ENCODE results near the gene KRT6B.

KRT6B gene

GRCh38 chr12:52437508-52437907 is 14.4 kb downstream of the KRT6B start:
- no peak overlapping the region for H3K4me3 ChIP-seq (ENCODE audit: low read depth, low read length)

GRCh38 chr12:52436828-52437474 is 15.0 kb downstream of the KRT6B start:
- H3K4me3 ChIP-seq (ENCODE audit: low read depth, low read length): no peak overlapping the region

GRCh38 chr12:52436000-52436827 is 15.7 kb downstream of the KRT6B start:
- H3K4me3 ChIP-seq (ENCODE audit: low read depth, low read length): no peak overlapping the region

GRCh38 chr12:52435659-52435999 is 16.3 kb downstream of the KRT6B start:
- no peak overlapping the region for H3K4me3 ChIP-seq (ENCODE audit: low read depth, low read length)

GRCh38 chr12:52434760-52435530 is 17.0 kb downstream of the KRT6B start:
- no peak overlapping the region for H3K4me3 ChIP-seq (ENCODE audit: low read depth, low read length)

- H3K4me3 ChIP-seq (ENCODE audit: low read depth, low read length): no peak within 1 kb of the TSS
Observed at GRCh38 chr12:52434081-52434733, 17.7 kb downstream of the KRT6B start, which contains the start of gene KRT75. Gene KRT75 (minus strand): TSS chr12:52434371. CDS start chr12:52434304, 67 bp downstream.

- H3K4me3 ChIP-seq (ENCODE audit: low read depth, low read length): no peak overlapping the region
Observed at GRCh38 chr12:52433501-52434080, 18.4 kb downstream of the KRT6B start.

- no peak overlapping the region for H3K4me3 ChIP-seq (ENCODE audit: low read depth, low read length)
Observed at GRCh38 chr12:52432559-52433207, 19.3 kb downstream of the KRT6B start.

- no peak overlapping the region for H3K4me3 ChIP-seq (ENCODE audit: low read depth, low read length)
Observed at GRCh38 chr12:52428121-52428520, 23.8 kb downstream of the KRT6B start.

GRCh38 chr12:52427083-52427482 is 24.9 kb downstream of the KRT6B start:
- no peak overlapping the region for H3K4me3 ChIP-seq (ENCODE audit: low read depth, low read length)

- H3K4me3 ChIP-seq (ENCODE audit: low read depth, low read length): no peak overlapping the region
Observed at GRCh38 chr12:52426034-52426433, 25.9 kb downstream of the KRT6B start.

GRCh38 chr12:52425466-52425865 is 26.5 kb downstream of the KRT6B start:
- no peak overlapping the region for H3K4me3 ChIP-seq (ENCODE audit: low read depth, low read length)

- no peak overlapping the region for H3K4me3 ChIP-seq (ENCODE audit: low read depth, low read length)
Observed at GRCh38 chr12:52423661-52424500, 28.1 kb downstream of the KRT6B start.

- H3K4me3 ChIP-seq (ENCODE audit: low read depth, low read length): no peak overlapping the region
Observed at GRCh38 chr12:52423035-52423434, 28.9 kb downstream of the KRT6B start.

GRCh38 chr12:52419656-52420055 is 32.3 kb downstream of the KRT6B start:
- H3K4me3 ChIP-seq (ENCODE audit: low read depth, low read length): no peak overlapping the region

- H3K4me3 ChIP-seq (ENCODE audit: low read depth, low read length): no peak overlapping the region
Observed at GRCh38 chr12:52418576-52419110, 33.3 kb downstream of the KRT6B start.

GRCh38 chr12:52417740-52418139 is 34.2 kb downstream of the KRT6B start:
- no peak overlapping the region for H3K4me3 ChIP-seq (ENCODE audit: low read depth, low read length)

- H3K4me3 ChIP-seq (ENCODE audit: low read depth, low read length): no peak overlapping the region
Observed at GRCh38 chr12:52416795-52417194, 35.2 kb downstream of the KRT6B start.
